ENCODE measurements around the gene GSTK1. TPM values are rescaled to one million over a fixed set of nuclear protein-coding genes. Genes with fewer than 3 reads are reported as not detected.

GSTK1 gene
- total and polyA plus RNA-seq, 2 of the 8 experiments (the other 6 are each of a cell fraction or from before 2014, with no cell fraction given) = 25.5 to 32.5 TPM

GRCh38 chr7:143247372-143247771 is 15.9 kb upstream of the GSTK1 start (continued):
- TF ChIP-seq, protein P1, sequence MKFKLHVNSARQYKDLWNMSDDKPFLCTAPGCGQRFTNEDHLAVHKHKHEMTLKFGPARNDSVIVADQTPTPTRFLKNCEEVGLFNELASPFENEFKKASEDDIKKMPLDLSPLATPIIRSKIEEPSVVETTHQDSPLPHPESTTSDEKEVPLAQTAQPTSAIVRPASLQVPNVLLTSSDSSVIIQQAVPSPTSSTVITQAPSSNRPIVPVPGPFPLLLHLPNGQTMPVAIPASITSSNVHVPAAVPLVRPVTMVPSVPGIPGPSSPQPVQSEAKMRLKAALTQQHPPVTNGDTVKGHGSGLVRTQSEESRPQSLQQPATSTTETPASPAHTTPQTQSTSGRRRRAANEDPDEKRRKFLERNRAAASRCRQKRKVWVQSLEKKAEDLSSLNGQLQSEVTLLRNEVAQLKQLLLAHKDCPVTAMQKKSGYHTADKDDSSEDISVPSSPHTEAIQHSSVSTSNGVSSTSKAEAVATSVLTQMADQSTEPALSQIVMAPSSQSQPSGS (IDR thresholded peaks at IDR 0.05; ENCODE audit: low read length) = no peak
- TF ChIP-seq ATF3 (IDR thresholded peaks at IDR 0.05; ENCODE audit: insufficient read depth, low read depth, low read length) (no peak), SRF (IDR thresholded peaks at IDR 0.05; ENCODE audit: low read depth, low read length) (no peak)
